ENCODE results near the gene MKNK1. TPM values are rescaled to one million over a fixed set of nuclear protein-coding genes. Genes with fewer than 3 reads are reported as not detected.

The MKNK1 gene
- total RNA-seq, 1 experiment from 2014 or later: 40.1 TPM

GRCh38 chr1:46555826-46556619 is 48.0 kb downstream of the MKNK1 start:
- Histone ChIP-seq H3K4me3 (ENCODE audit: low read depth in 2 of 2, low read length in 2 of 2) (no peak overlapping the region), H3K36me3 (ENCODE audit: control insufficient read depth, insufficient read depth, low read length) (no peaks in the 10 kb centered on the region), H3K27me3 (ENCODE audit: control insufficient read depth, insufficient read depth, low read length) (no peaks in the 10 kb centered on the region), H3K9me3 (ENCODE audit: control insufficient read depth, insufficient read depth, low read depth, low read length) (no peaks in the 10 kb centered on the region), H3K4me1 (ENCODE audit: control insufficient read depth, insufficient read depth, low read length) (no peaks in the 10 kb centered on the region), H3K27ac (ENCODE audit: low read length) (no peak overlapping the region)
- TF ChIP-seq POLR2AphosphoS5 (IDR thresholded peaks at IDR 0.05; ENCODE audit: low read depth, low read length): 0 out of 2 replicates have a peak, but pooled peaks have one; percentile 8
- no peak for TF ChIP-seq SIN3A (IDR thresholded peaks at IDR 0.05; ENCODE audit: borderline replicate concordance, insufficient read depth, low read depth, low read length)
- TF ChIP-seq TCF7L2 (IDR thresholded peaks at IDR 0.05; ENCODE audit: low read depth, low read length): no peak
- TF ChIP-seq, protein P1, sequence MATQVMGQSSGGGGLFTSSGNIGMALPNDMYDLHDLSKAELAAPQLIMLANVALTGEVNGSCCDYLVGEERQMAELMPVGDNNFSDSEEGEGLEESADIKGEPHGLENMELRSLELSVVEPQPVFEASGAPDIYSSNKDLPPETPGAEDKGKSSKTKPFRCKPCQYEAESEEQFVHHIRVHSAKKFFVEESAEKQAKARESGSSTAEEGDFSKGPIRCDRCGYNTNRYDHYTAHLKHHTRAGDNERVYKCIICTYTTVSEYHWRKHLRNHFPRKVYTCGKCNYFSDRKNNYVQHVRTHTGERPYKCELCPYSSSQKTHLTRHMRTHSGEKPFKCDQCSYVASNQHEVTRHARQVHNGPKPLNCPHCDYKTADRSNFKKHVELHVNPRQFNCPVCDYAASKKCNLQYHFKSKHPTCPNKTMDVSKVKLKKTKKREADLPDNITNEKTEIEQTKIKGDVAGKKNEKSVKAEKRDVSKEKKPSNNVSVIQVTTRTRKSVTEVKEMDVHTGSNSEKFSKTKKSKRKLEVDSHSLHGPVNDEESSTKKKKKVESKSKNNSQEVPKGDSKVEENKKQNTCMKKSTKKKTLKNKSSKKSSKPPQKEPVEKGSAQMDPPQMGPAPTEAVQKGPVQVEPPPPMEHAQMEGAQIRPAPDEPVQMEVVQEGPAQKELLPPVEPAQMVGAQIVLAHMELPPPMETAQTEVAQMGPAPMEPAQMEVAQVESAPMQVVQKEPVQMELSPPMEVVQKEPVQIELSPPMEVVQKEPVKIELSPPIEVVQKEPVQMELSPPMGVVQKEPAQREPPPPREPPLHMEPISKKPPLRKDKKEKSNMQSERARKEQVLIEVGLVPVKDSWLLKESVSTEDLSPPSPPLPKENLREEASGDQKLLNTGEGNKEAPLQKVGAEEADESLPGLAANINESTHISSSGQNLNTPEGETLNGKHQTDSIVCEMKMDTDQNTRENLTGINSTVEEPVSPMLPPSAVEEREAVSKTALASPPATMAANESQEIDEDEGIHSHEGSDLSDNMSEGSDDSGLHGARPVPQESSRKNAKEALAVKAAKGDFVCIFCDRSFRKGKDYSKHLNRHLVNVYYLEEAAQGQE (IDR thresholded peaks at IDR 0.05; ENCODE audit: insufficient read depth in 1 of 2, low read depth in 2 of 2, low read length in 1 of 2): no peak
- TF ChIP-seq, protein P2, sequence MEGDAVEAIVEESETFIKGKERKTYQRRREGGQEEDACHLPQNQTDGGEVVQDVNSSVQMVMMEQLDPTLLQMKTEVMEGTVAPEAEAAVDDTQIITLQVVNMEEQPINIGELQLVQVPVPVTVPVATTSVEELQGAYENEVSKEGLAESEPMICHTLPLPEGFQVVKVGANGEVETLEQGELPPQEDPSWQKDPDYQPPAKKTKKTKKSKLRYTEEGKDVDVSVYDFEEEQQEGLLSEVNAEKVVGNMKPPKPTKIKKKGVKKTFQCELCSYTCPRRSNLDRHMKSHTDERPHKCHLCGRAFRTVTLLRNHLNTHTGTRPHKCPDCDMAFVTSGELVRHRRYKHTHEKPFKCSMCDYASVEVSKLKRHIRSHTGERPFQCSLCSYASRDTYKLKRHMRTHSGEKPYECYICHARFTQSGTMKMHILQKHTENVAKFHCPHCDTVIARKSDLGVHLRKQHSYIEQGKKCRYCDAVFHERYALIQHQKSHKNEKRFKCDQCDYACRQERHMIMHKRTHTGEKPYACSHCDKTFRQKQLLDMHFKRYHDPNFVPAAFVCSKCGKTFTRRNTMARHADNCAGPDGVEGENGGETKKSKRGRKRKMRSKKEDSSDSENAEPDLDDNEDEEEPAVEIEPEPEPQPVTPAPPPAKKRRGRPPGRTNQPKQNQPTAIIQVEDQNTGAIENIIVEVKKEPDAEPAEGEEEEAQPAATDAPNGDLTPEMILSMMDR (IDR thresholded peaks at IDR 0.05): no peak
- in situ Hi-C loops (cut with HindIII; ENCODE audit: low pct_unique_long_range_greater_than_20kb, low sequenced_read_pairs) (no loop called here), intact Hi-C loops (cut with micrococcal nuclease; ENCODE audit: unreplicated experiment) (no loop called here)
- ATAC-seq (no peak), DNase-seq (ENCODE audit: low read depth, low spot score) (no peak)
- ChIA-PET CTCF (no interaction called here), POLR2A (interaction anchor here (0.6 kb wide), 1 partner anchor 68 kb away, joined by 4 read pairs; no protein-coding TSS in a partner anchor)
- BruUV-seq (replicated peaks): no TSS peak

GRCh38 chr1:46554597-46555381 is 49.3 kb downstream of the MKNK1 start:
- no peaks in the 10 kb centered on the region for H3K27me3 ChIP-seq (ENCODE audit: control insufficient read depth, insufficient read depth, low read length)
- H3K27ac ChIP-seq (ENCODE audit: low read length): no peak overlapping the region
- POLR2A ChIA-PET: no interaction called here
- in situ Hi-C loops (cut with HindIII; ENCODE audit: low pct_unique_long_range_greater_than_20kb, low sequenced_read_pairs) (no loop called here), intact Hi-C loops (cut with micrococcal nuclease; ENCODE audit: unreplicated experiment) (no loop called here)
- no peak for ATAC-seq
- H3K9me3 ChIP-seq (ENCODE audit: control insufficient read depth, insufficient read depth, low read depth, low read length): no peaks in the 10 kb centered on the region
- TF ChIP-seq, protein P1 (IDR thresholded peaks at IDR 0.05; ENCODE audit: insufficient read depth in 1 of 2, low read depth in 2 of 2, low read length in 1 of 2): peak in 1 of 2 experiments; percentile 67; a peak in 1 of 4 replicates
- TF ChIP-seq, protein P2 (IDR thresholded peaks at IDR 0.05): no peak
- BruUV-seq (replicated peaks): no TSS peak
- no peaks in the 10 kb centered on the region for H3K36me3 ChIP-seq (ENCODE audit: control insufficient read depth, insufficient read depth, low read length)
- no peaks in the 10 kb centered on the region for H3K4me1 ChIP-seq (ENCODE audit: control insufficient read depth, insufficient read depth, low read length)
- no peak overlapping the region for H3K4me3 ChIP-seq (ENCODE audit: low read depth in 2 of 2, low read length in 2 of 2)
- CTCF ChIA-PET: no interaction called here
- no peak for DNase-seq (ENCODE audit: low read depth, low spot score)
